ENCODE results near the gene RAB31. TPM values are rescaled to one million over a fixed set of nuclear protein-coding genes. Genes with fewer than 3 reads are reported as not detected.

Gene RAB31
- total RNA-seq, 1 donor: 47.8 TPM

GRCh38 chr18:9749611-9750010 is 41.5 kb downstream of the RAB31 start:
- no peaks in the 10 kb centered on the region for H3K9me3 ChIP-seq (ENCODE audit: low read depth, low read length)
- H3K4me3 ChIP-seq (ENCODE audit: low read length): no peak overlapping the region
- peaks cover 67% of the 10 kb centered on the region for H3K4me1 ChIP-seq (ENCODE audit: insufficient read depth, low read length)
- H3K27me3 ChIP-seq (ENCODE audit: insufficient read depth, low read length): no peaks in the 10 kb centered on the region

GRCh38 chr18:9750112-9750511 is 42.0 kb downstream of the RAB31 start:
- no peaks in the 10 kb centered on the region for H3K27me3 ChIP-seq (ENCODE audit: insufficient read depth, low read length)
- no peak overlapping the region for H3K4me3 ChIP-seq (ENCODE audit: low read length)
- H3K4me1 ChIP-seq (ENCODE audit: insufficient read depth, low read length): peaks cover 71% of the 10 kb centered on the region
- H3K9me3 ChIP-seq (ENCODE audit: low read depth, low read length): no peaks in the 10 kb centered on the region

DNA sequence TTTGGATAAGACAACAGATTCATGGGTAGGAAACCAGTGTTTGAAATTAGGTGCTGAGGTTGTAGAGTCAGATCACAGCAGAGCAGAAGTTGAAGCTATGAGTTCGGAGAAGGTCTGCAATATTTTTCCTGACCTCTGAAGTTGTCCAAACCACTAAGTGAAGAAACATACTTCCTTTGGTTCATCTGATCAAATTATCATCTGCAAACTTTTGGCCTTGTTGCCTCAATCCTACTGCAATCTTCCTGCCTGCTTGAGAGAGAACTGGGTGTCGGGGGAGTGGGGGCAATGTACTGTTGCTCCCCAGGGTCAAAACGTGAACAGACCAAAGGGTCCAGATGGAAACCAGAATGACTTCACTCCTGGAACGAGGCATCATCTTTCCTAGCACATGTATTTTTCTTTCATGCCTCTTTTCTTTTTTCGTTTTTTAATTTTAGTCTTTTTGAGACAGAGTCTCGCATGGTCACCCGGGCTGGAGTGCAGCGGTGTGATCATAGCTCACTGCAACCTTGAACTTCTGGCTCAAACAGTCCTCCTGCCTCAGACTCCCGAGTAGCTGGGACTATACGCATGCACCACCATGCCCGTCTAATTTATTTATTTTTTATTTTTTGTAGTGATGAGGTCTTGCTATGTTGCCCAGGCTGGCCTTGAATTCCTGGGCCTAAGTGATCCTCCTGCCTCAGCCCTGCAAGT is 42.7 kb downstream of the RAB31 start:
- H3K4me1 ChIP-seq (ENCODE audit: insufficient read depth, low read length): peaks cover 71% of the 10 kb centered on the region
- no peak overlapping the region for H3K4me3 ChIP-seq (ENCODE audit: low read length)
- no peaks in the 10 kb centered on the region for H3K27me3 ChIP-seq (ENCODE audit: insufficient read depth, low read length)
- no peaks in the 10 kb centered on the region for H3K9me3 ChIP-seq (ENCODE audit: low read depth, low read length)

DNA sequence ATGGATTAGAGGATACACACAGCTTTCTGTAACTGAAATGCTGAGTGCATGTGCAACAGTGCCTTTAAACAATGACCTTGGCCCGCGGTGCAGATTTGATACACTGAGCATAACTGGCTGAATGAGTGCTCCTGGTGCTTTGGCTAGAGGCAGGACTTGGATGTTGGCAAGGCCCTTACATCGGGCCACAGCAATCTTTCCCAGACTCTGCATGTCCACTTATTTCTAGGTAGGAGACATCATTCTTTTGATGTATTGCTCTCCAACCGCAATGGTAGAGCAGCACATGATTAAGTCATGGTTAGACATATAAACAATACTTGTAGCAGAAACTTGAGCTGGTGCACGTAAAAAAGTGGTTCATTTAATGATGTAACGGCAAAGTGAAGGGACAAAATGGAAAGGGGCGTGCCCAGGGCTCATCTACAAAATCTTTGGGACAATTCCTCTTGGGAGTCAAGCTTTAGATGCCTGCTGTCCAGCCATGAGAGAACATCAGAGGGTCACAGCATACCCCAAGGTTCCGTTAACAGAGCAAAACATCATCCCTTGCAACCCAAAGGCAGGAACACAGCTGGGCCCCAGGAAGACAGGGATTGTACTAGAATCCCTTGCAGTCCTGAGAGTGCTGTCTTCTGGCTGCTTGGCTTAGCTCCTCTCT is 43.4 kb downstream of the RAB31 start:
- Histone ChIP-seq H3K9me3 (ENCODE audit: low read depth, low read length) (no peaks in the 10 kb centered on the region), H3K4me1 (ENCODE audit: insufficient read depth, low read length) (peaks cover 78% of the 10 kb centered on the region), H3K4me3 (ENCODE audit: low read length) (no peak overlapping the region), H3K27me3 (ENCODE audit: insufficient read depth, low read length) (no peaks in the 10 kb centered on the region)

DNA sequence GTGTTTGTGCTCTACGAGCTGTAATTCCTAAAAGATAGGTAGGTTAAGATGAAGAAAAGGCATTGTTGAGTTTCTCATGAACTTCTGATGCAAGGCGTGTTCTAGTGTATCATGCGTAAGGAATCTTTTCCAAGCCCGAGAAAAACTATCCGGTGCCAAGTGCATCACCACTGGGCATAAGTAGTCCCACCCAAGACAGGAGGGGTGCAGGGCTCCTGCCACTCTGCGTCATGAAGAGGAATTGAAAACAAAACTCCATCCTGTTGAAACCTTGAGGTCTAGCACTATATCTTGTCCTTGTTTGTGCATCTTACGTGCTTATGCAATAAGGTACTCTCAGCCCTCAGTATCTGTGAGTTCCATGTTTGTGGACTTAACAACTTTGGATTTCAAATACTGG is 45.7 kb downstream of the RAB31 start:
- no peak overlapping the region for H3K4me3 ChIP-seq (ENCODE audit: low read length)
- H3K27me3 ChIP-seq (ENCODE audit: insufficient read depth, low read length): no peaks in the 10 kb centered on the region
- peaks cover 94% of the 10 kb centered on the region for H3K4me1 ChIP-seq (ENCODE audit: insufficient read depth, low read length)
- no peaks in the 10 kb centered on the region for H3K9me3 ChIP-seq (ENCODE audit: low read depth, low read length)

DNA sequence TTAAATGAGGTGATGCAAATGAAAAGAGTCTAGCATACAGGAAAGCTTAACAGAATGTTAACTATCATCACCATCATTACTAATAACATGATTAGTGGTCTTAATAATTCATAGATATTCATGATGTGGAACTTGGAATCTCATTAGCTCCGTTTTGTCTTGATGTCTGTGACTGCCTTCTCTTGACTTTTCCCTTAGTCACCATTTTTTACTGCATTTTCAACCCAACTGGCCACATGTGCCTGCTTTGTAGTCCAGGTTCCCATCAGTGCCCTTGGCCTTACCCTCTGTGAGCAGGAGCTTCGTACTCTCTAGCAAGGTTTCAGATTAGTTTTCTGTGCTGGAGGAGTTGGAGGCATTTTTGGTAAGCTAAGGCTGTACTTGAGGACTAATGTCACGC is 47.0 kb downstream of the RAB31 start:
- no peak overlapping the region for H3K4me3 ChIP-seq (ENCODE audit: low read length)
- peaks cover 94% of the 10 kb centered on the region for H3K4me1 ChIP-seq (ENCODE audit: insufficient read depth, low read length)
- no peaks in the 10 kb centered on the region for H3K9me3 ChIP-seq (ENCODE audit: low read depth, low read length)
- no peaks in the 10 kb centered on the region for H3K27me3 ChIP-seq (ENCODE audit: insufficient read depth, low read length)

DNA sequence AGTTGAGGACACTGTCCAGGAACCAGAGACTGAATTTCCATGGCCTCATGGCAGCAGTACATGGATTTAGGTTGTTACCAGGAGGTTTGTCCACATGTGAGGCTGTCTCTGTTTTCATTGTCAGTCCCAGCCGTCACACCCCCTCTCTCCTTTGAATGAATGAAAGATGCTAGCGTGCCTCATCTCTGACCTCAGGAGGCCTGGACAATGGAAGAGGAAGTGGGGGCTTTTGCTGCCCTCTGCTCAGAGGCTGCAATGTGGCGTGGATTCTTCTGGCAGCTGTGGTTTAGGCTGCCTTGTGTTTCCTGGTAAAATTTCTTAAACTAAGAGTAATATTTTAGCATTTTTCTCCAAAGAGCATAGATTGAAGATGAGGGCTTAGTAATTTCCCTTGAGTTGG is 47.5 kb downstream of the RAB31 start:
- peaks cover 94% of the 10 kb centered on the region for H3K4me1 ChIP-seq (ENCODE audit: insufficient read depth, low read length)
- H3K27me3 ChIP-seq (ENCODE audit: insufficient read depth, low read length): no peaks in the 10 kb centered on the region
- no peak overlapping the region for H3K4me3 ChIP-seq (ENCODE audit: low read length)
- H3K9me3 ChIP-seq (ENCODE audit: low read depth, low read length): no peaks in the 10 kb centered on the region

DNA sequence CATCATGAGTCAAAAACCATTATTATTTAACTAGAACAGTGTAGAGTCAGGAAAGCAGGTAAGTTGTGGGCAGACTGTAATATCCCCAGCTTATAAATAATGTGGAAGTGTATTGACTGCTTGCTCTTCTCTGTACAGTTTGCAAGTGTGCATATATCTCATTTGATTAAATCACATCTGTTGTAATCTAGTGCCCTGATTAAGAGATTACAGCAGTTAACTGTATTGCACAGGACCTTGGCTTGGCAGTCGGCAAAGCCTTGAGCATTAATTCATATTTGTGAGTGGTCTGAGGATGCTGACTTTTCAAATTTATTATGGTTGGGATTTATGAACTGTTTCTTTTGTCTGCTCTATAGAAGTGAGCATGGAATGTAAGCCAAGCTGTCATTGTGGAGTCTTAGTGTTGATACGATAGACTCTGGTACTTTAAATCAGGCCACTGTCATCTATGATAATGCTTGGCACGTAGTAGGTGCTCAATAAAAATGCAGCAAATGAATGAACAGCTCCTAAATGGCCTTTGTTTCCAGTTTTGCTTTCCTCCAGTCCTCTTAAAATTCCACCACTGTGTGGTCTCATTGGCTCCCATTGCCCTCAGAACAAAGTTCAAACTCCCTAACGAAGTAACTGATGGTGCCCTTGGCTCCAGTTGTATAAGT is 48.3 kb downstream of the RAB31 start:
- no peaks in the 10 kb centered on the region for H3K27me3 ChIP-seq (ENCODE audit: insufficient read depth, low read length)
- peaks cover 94% of the 10 kb centered on the region for H3K4me1 ChIP-seq (ENCODE audit: insufficient read depth, low read length)
- no peaks in the 10 kb centered on the region for H3K9me3 ChIP-seq (ENCODE audit: low read depth, low read length)
- H3K4me3 ChIP-seq (ENCODE audit: low read length): no peak overlapping the region

DNA sequence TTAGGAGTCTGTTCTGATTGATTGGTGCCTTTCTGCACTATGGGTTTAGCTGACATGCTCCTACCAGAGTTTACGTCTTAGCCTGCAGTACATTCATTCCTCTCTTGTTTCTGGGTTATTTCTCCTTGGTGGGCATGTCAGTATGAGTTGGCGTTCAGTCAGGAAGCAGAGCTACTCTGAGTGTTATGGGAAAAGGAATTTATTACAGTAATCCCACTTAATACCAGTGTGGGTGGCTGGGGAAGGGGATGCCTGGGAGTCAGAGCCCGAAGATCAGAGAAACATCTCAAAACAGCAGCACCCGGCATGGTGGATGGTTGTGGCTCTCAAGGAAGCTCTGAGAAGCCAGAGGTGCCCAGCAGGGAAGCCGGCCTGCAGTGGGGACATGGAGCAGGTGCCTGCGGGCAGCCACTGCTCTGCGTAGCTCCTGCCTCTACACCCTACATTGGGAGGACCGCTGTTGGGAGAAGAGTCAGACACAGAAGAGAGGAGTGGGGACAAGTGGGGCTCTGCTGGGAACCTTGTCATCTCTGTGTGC is 48.9 kb downstream of the RAB31 start:
- Histone ChIP-seq H3K9me3 (ENCODE audit: low read depth, low read length) (no peaks in the 10 kb centered on the region), H3K27me3 (ENCODE audit: insufficient read depth, low read length) (no peaks in the 10 kb centered on the region), H3K4me1 (ENCODE audit: insufficient read depth, low read length) (peaks cover 94% of the 10 kb centered on the region), H3K4me3 (ENCODE audit: low read length) (no peak overlapping the region)

GRCh38 chr18:9757827-9758621 is 49.9 kb downstream of the RAB31 start:
- H3K27me3 ChIP-seq (ENCODE audit: insufficient read depth, low read length): no peaks in the 10 kb centered on the region
- no peaks in the 10 kb centered on the region for H3K9me3 ChIP-seq (ENCODE audit: low read depth, low read length)
- H3K4me1 ChIP-seq (ENCODE audit: insufficient read depth, low read length): peaks cover 100% of the 10 kb centered on the region
- no peak overlapping the region for H3K4me3 ChIP-seq (ENCODE audit: low read length)

DNA sequence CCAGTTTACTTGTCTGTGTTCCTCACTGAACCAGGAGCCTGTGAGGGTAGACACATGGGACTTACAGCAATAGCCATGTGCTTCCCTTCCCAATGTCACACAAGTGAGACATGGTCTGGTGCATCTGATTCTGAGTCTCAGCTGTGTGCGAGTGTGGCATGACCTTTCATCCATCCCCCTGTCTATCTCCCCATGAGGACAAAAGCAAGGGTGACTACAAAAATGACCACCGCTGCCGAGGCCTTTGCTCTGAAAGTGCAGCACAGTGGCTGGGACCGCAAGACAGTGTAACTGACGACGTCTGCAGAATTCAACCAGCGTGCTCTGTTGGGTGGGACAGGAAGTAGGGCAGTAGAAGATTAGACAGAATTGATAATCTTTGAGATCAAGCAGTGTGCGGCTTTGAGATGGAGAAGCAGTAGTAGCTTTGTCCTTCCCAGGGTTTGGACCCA is 50.5 kb downstream of the RAB31 start:
- peaks cover 96% of the 10 kb centered on the region for H3K4me1 ChIP-seq (ENCODE audit: insufficient read depth, low read length)
- H3K4me3 ChIP-seq (ENCODE audit: low read length): no peak overlapping the region
- no peaks in the 10 kb centered on the region for H3K27me3 ChIP-seq (ENCODE audit: insufficient read depth, low read length)
- no peaks in the 10 kb centered on the region for H3K9me3 ChIP-seq (ENCODE audit: low read depth, low read length)

DNA sequence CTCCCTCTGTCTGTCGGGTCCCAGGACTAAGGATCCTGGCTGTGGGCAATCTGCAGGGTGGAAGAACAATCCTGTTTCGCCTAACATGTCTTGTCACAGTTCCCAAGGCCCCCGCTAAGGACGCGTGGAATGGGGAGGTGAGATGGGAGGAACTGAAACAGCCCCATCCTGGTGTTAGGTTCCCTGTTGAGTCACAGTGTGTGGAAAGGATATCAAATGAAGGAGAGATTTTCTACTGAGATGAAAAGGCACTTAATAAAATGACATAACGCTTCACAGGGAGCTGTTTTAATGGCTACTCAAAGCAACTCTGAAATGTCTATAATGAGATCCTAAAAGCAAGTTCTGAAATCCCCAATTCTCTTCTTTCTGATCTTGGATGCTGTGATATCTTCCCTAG is 52.5 kb downstream of the RAB31 start:
- peaks cover 83% of the 10 kb centered on the region for H3K4me1 ChIP-seq (ENCODE audit: insufficient read depth, low read length)
- no peaks in the 10 kb centered on the region for H3K27me3 ChIP-seq (ENCODE audit: insufficient read depth, low read length)
- no peaks in the 10 kb centered on the region for H3K9me3 ChIP-seq (ENCODE audit: low read depth, low read length)
- no peak overlapping the region for H3K4me3 ChIP-seq (ENCODE audit: low read length)

DNA sequence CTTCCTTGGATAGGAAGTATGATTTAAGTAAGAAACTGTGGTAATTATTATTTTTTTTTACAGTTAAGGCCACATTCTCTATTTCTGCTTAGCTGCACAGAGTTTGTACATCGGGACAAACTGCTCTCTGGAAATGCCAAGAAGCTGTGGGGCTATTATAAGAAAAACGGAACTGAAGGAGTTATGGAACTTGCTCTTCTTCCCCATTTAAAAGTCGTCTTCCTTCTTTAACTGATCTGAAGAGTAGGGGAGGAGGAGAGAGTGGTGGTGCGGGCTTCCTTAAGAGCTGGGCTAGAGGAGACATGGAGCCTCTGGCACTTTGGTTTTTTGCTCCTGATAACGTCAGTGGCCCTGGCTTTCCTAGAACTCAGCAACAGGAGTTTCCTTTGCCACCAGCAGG is 54.4 kb downstream of the RAB31 start:
- Histone ChIP-seq H3K27me3 (ENCODE audit: insufficient read depth, low read length) (no peaks in the 10 kb centered on the region), H3K4me3 (ENCODE audit: low read length) (no peak overlapping the region), H3K9me3 (ENCODE audit: low read depth, low read length) (no peaks in the 10 kb centered on the region), H3K4me1 (ENCODE audit: insufficient read depth, low read length) (peaks cover 74% of the 10 kb centered on the region)

DNA sequence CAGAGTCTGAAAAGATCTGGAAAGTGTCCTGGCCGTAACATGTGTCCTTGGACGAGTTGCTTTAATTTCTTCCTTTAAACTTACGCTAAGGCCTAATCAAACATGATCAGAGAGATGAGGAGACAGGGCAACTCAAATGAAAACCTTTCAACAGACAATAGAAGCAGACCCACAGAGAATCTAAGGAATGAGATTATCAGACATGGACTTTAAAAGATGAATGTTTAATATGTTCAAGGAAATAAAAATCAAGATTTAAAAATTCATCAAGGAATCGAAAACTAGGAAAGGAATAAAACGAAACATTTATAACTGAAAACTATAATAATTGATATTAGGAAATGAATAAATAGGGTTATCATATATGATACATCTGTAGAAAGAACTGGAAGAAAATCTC is 55.1 kb downstream of the RAB31 start:
- Histone ChIP-seq H3K9me3 (ENCODE audit: low read depth, low read length) (no peaks in the 10 kb centered on the region), H3K4me3 (ENCODE audit: low read length) (no peak overlapping the region), H3K4me1 (ENCODE audit: insufficient read depth, low read length) (peaks cover 68% of the 10 kb centered on the region), H3K27me3 (ENCODE audit: insufficient read depth, low read length) (no peaks in the 10 kb centered on the region)

- no peaks in the 10 kb centered on the region for H3K27me3 ChIP-seq (ENCODE audit: insufficient read depth, low read length)
- H3K9me3 ChIP-seq (ENCODE audit: low read depth, low read length): no peaks in the 10 kb centered on the region
- H3K4me1 ChIP-seq (ENCODE audit: insufficient read depth, low read length): peaks cover 59% of the 10 kb centered on the region
Observed at GRCh38 chr18:9764011-9764481, 55.9 kb downstream of the RAB31 start.

More at GRCh38 chr18:9764011-9764481, 55.9 kb downstream of the RAB31 start:
- no peak overlapping the region for H3K4me3 ChIP-seq (ENCODE audit: low read length)
